GM19043 (cell line): ENCODE results near the gene DGCR2.
"Not testable (repeated sequence)": the region's sequence is repeated elsewhere in the genome, so short reads cannot be mapped to it uniquely, and the experiment has no call there.

Experiments used
- ATAC-seq: cut with Tn5 transposase; IDR thresholded peaks from one replicate; pipeline ENCODE4 v1.9.1; 2021; ENCODE audit warnings: low read depth; ENCODE audit not compliant: unreplicated experiment

Gene DGCR2

DNA sequence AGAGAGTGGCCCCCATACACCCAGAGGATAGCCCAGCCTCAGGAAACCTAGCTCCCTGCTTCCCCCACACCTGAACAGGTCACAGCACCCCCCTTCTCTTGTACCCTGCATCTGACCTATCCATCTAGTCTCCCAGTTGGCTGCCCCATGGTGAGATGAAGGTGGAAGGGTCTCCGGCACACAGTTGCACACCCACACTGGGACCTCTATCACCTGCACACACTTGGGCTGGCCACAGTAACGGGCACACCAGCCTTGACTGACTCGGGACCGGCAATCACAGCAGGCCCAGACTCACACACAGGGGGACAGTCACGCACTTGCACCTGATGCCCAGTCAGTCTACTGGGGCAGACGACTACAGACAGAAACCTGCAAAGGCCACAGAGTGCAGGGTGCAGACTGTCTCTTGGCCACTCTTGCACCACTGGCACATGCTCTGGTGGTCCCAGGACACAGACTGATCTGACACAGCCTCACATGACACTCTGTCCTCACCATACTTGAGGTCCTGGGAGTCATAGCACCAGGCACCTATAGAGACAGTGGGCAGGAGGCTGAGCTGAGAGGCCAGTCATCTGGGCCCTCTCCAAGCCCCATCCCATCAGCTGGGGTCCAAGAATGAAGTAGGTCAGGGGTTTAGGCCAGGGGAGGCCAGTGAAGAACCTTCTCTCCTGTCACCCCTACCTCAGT is 88.0 kb downstream of the DGCR2 start:
- ATAC-seq = not testable (repeated sequence)

DNA sequence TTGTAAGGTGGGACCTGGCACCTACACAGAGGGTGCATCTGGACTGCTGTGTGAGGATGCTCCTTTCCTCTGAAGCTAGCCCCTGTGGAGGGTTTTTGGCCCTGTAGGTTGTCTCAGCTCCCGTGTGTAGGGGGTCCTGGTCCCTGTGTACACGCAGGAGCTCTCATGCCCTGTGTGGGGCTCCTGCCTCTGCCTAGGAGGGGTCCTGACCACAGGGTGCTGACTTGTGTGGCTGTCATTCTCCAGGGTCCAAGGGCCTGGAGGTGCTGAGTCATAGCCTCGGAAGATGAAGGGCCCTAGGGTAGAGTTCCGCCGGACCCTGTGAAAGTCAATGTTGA is 88.7 kb downstream of the DGCR2 start:
- not testable (repeated sequence) for ATAC-seq

DNA sequence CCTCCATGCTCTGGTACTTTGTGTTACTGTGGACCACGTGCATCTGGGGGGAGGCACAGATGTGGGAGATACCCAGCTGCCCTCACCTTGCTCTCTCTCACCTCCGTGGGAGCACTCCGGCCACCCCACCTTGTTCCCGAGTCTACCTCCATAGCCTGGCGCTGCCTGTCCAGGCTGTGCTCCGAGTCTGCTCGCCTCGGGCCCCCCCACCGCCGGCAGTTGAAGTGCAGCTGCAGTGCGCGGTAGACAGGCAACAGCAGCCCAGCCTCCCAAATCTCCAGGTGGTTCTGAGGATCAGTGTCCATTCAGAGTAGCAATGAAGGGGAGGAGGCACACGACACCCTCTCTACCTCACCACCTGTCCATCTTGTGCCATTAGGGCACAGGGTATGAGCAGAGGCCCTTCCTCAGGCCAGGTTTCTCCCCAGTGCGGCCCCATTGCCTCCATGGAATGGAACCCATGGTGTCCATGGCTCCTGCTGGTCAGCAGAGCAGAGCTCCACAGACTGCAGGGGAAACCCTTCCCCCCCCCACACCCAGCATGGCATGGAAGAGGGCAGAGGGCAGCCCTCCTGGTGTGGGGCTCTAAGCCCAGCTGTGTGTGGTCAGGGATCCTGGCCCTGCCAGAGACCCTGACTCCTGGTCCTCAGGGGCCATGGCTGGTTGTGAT is 89.2 kb downstream of the DGCR2 start:
- not testable (repeated sequence) for ATAC-seq

DNA sequence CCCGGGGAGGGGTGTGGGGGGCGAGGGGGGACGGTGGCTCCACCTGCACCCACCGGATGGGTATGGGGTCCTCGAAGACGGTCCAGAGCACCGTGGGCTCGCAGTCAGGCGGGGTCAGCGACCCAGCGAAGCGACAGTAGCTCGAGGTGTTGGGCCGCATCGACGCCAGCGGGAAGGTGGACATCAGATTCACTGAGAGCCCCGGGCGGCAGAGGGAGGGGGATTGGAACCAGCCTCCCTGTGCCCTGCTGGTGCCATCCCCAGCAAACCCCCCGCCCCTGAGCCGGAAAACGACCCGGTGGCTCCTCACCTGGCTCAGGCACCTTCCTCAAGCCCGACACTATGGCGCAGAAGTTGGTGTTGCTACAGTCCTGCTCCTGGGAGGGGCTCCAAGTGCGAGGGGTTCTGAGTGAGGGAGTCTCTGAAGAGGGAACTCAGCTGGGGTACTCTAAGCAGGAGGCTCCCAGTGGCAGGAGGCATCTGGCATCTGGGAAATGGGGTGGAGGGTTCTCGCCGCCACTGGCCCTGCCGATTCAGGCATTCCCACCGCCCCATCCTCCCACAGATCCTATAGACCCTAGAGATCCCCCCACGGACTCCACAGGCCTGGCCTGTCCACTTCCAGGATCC is 89.9 kb downstream of the DGCR2 start:
- ATAC-seq = not testable (repeated sequence)

DNA sequence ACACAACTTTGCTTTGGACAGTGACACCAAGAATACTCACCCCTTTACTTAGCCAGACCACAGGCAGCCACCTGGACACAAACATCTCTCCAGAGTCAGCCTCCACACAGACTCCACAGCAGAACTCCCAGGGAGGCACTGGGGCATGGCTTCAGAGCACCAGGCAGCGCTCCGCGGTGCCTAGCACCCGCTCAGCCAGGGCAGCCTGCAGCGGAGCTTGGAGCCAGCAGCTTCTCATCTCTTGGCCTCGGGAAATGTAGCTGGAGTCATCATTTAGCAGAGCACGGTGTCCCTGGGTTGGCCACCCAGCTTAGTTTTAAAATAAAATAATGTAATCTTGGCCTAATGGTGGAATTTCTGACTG is 91.3 kb downstream of the DGCR2 start:
- ATAC-seq = not testable (repeated sequence)

DNA sequence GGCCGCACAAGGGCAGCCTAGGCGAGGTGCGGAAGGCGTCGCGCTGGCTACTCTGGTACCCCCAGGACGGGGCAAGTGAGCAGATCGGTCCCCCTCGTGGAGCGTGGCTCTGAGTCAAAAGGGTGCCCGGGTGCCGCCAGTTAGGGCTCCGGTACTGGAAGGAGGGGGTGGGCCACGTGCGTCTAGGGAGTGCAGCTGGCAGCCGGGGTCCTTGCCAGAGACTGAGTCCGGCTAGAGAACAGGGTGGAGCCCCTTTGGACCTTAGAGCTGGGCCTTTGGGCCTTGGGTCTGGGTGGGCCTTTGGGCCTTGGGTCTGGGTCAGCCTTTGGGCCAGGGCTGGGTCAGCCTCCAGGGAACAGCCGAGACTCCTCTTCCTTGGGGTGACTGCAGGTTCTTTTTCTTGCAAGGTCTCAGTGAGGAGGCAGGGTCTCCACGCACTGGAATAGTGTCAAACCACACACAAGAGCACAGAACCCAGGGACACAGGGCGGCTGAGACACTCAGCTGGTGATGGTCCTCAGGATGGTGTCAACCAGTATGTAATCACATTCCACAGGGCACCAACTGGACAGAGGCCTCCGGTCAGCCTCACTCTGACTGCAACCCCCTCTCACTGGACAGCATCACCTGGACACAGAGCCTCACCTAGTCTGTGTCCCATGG is 91.9 kb downstream of the DGCR2 start:
- not testable (repeated sequence) for ATAC-seq

DNA sequence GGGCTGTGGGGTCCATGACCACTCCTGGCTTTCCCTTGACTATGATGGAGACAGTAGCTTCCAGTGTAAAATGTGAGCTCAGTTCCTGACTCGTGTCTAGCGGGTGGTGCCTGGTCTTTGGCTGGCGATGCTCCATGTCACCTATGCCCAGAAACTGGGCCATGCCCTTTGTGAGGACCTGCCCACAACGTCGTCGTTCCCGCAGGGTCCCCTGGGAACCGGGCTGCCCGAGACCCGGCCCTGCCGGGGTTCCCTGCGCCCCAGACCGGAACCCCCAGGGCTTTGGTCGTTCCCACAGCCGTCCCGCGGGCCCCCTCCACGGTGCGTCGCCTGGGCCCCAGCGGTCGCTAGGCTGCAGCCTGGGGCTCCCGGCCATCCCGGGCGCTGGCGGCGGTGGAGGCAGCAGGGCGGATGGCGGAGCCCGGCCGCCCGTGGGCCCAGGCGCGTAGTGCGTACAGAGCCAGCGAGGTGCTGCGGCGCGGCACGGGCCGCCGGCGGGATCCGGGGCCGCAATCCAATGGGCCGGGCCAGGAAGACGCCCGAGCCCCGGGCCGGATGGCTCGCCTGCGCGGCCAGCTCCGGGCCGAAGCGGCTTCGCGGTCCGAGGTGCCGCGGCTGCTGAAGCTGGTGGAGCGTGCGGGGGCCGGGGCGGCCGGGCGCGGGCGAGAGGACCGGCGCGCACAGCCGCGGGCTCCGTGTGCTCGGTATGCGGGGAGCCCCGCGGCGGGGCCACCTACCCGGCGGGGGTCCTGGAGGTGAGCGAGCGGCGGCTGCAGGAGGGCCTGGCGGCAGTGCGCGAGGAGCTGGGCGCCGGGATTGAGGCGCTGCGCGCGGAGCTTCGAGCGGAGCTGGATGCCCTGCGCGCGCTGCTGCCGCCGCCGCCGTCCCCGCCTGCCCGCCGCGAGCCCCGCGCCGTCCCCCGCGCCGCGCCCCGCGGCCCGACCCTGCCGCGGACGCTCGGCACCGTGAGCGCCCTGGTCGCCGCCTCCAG is 92.8 kb downstream of the DGCR2 start:
- not testable (repeated sequence) for ATAC-seq

DNA sequence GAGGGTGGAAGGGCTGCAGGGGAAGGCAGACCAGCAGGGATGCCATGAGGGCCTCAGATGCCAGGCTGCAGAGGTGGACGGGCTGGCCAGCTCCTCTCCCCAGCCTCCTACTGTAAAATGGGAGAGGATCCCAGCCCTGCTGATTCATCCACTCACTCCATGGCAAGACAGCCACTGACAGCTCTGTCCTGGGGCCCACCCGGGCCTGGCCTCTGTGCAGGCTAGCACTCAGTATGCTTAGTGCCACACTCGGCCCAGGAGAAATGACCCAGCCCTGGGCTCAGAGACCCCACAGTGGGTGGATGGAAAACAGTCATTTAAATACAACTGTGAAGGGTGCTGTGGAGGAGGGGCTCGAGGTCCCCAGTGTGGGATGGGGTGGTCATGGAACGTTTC is 94.2 kb downstream of the DGCR2 start:
- ATAC-seq = not testable (repeated sequence)

DNA sequence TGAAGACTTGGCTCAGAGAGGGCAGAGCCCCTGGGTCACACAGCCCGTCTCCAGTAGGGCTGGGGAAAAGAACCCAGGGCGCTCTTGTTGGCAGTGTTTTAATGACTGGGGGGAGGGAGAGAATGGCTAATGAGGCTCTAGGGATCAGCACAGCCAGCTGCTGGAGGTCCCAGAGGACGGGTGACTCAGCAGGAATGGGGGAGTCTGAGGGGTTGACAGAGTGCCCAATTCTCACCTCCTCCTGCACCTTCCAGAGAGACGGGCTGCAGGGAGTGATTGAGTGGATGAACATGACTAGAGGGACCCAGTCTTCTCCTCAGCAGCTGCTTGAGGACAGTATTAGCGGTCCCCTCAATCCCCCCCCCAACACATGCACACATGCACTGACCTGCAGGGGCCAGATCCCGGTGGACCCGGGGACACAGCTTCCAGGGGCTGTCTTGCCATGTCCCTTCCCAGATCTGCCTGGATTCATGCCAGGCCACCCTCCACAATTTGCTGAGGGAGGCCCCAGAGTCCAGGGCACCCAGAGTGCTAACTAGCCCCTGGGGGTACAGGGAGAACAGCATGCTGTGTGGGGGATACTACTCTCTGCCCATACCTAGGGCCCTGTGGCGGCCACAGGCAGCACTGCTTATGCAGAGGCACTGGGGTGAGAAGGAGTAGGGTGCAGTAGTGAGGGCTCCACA is 94.7 kb downstream of the DGCR2 start:
- not testable (repeated sequence) for ATAC-seq

DNA sequence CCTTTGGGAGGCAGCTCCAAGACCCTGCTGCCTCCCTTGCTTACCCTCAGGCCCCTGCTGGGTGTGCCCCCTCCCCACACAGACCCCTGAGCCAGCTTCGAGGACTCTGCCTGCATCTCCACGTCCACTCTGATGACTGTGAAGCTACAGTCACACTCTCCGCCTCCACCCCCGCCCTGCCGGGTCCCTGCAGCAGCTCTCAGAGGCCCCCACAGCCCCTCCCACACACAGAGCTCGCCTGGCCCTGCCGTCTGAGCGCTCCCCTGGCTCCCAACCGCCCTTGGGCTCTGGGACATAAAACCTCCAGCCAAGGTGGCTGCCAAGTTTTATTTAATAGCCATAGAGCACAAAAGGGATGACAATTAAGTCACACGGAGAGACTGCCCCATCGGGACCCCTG is 96.1 kb downstream of the DGCR2 start:
- not testable (repeated sequence) for ATAC-seq

DNA sequence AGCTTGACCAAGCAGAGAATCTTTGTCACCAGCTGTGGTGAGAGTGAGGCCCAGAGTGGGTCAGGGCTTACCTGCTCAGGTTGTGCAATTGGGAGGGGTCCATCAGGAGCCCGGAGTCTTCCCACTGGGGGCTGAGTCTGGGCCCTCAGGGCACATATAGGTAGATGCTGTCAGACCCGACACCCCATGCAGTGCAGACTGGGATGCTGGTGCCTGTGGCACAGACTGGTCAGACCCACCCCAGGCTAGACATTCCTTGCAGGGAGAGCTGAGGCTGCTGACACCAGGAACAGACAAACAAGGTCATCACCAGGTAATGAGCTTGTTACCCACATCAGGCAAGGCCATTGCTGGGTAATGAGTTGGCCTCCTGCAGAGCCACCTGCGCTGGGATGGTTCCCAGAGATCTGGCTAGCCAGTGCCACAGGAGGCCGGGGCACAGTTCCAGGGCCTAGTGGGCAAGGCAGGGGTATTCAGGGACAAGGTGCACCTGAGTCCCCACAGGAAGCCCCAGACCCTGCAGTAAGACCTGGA is 97.2 kb downstream of the DGCR2 start:
- not testable (repeated sequence) for ATAC-seq

DNA sequence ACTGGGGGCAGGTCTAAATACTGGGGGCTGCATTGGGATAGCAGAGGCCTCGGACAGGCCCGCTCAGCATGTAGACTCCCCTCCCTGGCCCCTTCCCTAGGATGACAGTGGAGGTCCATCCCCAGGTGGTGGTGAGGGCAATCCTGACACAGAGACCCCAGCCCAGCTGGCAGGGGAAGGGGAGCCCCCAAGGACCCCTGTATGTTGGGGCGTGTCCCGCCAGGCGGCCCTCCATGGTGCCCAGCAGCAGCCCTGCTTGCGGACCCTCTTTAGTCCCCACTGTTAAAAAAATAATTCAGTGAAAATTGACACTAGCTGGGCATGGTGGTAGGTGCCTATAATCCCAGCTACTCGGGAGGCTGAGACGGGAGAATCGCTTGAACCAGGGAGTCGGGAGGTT is 98.3 kb downstream of the DGCR2 start:
- not testable (repeated sequence) for ATAC-seq

DNA sequence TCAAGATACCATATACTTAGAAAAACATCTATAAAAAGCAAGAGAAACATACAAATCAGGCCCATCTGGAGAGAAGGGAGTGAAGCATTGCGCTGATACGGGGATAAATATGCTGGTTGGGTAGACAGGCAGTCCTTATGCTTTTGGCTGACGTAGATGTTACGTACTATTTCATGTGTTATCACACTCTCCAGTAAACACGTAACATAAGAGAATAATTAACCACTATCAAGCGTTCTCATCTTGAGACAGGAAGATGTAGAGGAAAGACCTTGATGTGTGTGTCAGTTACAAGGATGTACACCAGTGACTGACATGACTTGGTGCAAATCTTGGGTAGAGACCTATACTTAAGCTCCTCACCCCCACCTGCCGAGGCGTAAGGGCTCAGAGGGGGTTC is 99.5 kb downstream of the DGCR2 start:
- no peak for ATAC-seq

DNA sequence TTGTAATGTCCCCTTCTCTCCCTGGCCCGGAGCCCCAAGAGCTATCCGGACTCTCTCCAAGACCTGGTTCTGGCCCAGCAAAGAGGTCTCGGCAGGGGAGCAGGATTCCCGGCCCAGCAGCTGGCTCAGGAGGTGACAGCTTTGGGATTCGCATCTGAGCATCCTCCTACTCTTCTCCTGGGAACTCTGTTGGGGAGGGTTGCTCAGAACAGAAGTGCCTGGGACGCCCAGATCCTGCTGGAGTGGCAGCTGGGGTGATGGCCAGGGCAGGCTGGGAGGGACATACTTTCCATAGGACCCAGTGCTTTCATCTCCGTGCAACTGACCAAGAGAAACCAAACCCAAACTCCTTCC is 102.6 kb downstream of the DGCR2 start:
- no peak for ATAC-seq

DNA sequence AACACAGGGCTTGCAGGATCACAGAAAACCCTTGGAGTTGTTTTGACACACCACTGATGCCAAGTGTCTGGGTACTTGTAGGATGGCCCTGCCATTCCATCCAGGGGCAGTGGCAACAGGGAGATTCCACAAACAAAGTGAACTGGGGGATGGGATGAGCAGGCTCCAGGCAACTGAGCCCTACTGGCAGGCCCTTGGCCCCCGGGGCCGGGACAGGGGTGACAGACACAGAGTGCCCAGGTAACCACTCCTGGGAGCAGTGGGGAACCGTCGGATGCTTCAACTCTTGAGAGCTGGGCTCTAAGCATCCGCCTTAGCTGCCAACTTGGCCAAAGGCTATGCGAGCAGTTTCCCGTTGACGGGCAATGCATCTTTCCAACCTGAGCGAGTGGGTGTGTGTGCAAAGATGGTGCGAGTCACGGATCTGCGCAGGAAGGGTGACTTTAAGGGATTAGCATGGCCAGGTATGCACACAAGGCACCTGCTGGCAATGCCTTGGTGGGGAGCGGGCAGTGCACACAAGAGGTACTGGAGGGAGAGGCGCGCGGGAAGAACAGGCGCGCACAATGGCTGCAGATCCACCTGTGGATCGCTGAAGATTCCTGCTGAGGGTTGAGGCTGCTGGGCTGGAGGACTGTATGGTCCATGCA is 103.1 kb downstream of the DGCR2 start:
- no peak for ATAC-seq

DNA sequence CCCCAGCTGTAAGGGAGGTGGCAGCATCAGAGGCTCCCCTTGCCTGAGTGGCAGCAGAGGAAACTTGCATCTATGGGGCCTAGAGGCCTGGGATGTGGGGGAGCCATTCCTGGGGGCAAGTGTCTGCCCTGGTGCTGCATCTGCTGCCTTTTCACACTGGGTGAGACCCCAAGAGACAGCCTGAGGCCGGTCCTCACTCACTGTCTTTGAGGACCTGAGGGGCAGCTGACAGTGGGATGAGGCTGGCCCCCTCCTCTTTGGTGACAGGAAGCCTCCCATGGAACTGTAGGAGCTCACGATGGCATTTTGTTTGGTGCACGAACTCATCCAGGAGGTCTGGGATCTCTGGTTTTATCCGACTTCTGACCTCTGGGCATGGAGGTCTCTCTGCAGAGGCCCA is 104.0 kb downstream of the DGCR2 start:
- ATAC-seq = no peak

DNA sequence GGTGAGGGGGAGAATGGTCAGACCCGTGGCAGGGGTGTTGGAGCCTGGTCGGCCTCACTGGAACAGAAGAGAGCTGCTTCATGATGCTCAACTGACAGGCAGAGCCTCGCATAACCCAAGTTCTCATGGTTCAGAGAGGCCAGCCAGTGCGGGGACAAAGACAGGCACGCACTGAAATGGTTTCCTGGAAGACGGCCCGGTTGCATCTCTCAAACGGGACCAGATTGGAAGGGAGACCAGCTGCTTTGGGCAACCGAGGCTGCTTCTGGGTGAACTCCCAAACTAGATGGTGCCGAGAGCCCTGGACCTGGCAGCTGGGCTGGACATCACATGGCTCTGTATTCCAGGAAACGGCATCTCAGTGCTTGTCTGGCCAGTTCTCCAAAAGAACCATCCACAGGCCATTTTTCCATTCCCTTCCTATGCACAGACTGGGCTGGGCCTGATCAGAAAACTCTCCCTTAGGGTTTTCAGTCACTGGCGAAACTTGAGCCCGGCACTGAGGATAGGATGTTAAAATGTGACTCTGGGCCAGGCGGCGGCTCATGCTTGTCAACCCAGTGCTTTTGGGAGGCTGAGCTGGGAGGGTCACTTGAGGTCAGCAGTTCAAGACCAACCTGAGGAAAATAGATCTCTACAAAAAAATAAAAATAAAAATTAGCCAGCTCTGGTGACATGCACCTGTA is 106.0 kb downstream of the DGCR2 start:
- ATAC-seq = no peak

DNA sequence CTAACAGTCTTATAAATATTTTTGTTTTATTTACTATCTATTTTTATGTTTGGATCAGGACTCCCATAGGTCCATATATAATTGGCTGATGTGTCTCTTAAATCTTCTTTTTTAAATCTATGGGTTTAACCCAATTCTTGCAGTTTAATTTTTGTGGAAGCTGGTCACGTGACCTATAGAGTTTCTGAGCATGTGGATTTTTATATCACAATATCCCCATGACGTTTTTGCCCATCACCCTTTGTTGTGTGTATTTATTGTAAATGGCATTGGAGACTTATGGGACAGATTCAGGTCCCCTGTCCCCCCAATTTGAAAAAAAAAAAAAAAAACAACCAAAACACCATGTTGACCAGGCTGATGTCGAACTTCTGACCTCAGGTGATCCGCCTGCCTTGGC is 107.3 kb downstream of the DGCR2 start:
- no peak for ATAC-seq
